ENCODE data around the gene CWC15.
"Not testable (repeated sequence)": the region's sequence is repeated elsewhere in the genome, so short reads cannot be mapped to it uniquely, and the experiment has no call there.

Gene CWC15

GRCh38 chr11:94973099-94973968 is at the start of gene CWC15, which contains the start of gene KDM4D:
Gene CWC15 (minus strand): TSS chr11:94973556. CDS start chr11:94972185, 1,371 bp downstream.
Gene KDM4D (plus strand): TSS chr11:94973709. CDS start chr11:94997373, 23,664 bp downstream.
- peak within 1 kb of the TSS; percentile 78 for H3K4me3 ChIP-seq (ENCODE audit: low read depth, low read length)
- DNase-seq (ENCODE audit: low read depth) = peak; percentile 69

GRCh38 chr11:95021468-95021867 is 48.1 kb upstream of the CWC15 start:
- H3K4me3 ChIP-seq (ENCODE audit: low read depth, low read length); DNase-seq (ENCODE audit: low read depth): not testable (repeated sequence)

- no peak for DNase-seq (ENCODE audit: low read depth)
Measured at GRCh38 chr11:95016139-95016538, 42.8 kb upstream of the CWC15 start.

GRCh38 chr11:95014184-95014821 is 40.9 kb upstream of the CWC15 start:
- no peak for DNase-seq (ENCODE audit: low read depth)
- no peak overlapping the region for H3K4me3 ChIP-seq (ENCODE audit: low read depth, low read length)

More at GRCh38 chr11:95016139-95016538, 42.8 kb upstream of the CWC15 start:
- no peak overlapping the region for H3K4me3 ChIP-seq (ENCODE audit: low read depth, low read length)

- H3K4me3 ChIP-seq (ENCODE audit: low read depth, low read length) = no peak overlapping the region
- DNase-seq (ENCODE audit: low read depth) = no peak
Measured at GRCh38 chr11:95011376-95011775, 38.0 kb upstream of the CWC15 start.

GRCh38 chr11:95005642-95006041 is 32.3 kb upstream of the CWC15 start:
- no peak overlapping the region for H3K4me3 ChIP-seq (ENCODE audit: low read depth, low read length)
- no peak for DNase-seq (ENCODE audit: low read depth)

- H3K4me3 ChIP-seq (ENCODE audit: low read depth, low read length) = no peak overlapping the region
- DNase-seq (ENCODE audit: low read depth) = no peak
Measured at GRCh38 chr11:95003716-95004115, 30.4 kb upstream of the CWC15 start.

- no peak overlapping the region for H3K4me3 ChIP-seq (ENCODE audit: low read depth, low read length)
- DNase-seq (ENCODE audit: low read depth) = no peak
Measured at GRCh38 chr11:94998285-94998684, 24.9 kb upstream of the CWC15 start.

- no peak for DNase-seq (ENCODE audit: low read depth)
- no peak overlapping the region for H3K4me3 ChIP-seq (ENCODE audit: low read depth, low read length)
Measured at GRCh38 chr11:94997437-94997836, 24.1 kb upstream of the CWC15 start.

GRCh38 chr11:94993400-94993943 is 20.1 kb upstream of the CWC15 start:
- H3K4me3 ChIP-seq (ENCODE audit: low read depth, low read length) = no peak overlapping the region
- no peak for DNase-seq (ENCODE audit: low read depth)

- no peak for DNase-seq (ENCODE audit: low read depth)
Measured at GRCh38 chr11:94988748-94989147, 15.4 kb upstream of the CWC15 start.

GRCh38 chr11:94987378-94987777 is 14.0 kb upstream of the CWC15 start:
- no peak for DNase-seq (ENCODE audit: low read depth)
- no peak overlapping the region for H3K4me3 ChIP-seq (ENCODE audit: low read depth, low read length)

More at GRCh38 chr11:94988748-94989147, 15.4 kb upstream of the CWC15 start:
- no peak overlapping the region for H3K4me3 ChIP-seq (ENCODE audit: low read depth, low read length)

- DNase-seq (ENCODE audit: low read depth) = no peak
- H3K4me3 ChIP-seq (ENCODE audit: low read depth, low read length) = no peak overlapping the region
Measured at GRCh38 chr11:94975599-94975998, 2.2 kb upstream of the CWC15 start.

GRCh38 chr11:94974178-94974577 is 822 bp upstream of the CWC15 start:
- peak overlapping the region; percentile 78 for H3K4me3 ChIP-seq (ENCODE audit: low read depth, low read length)
- DNase-seq (ENCODE audit: low read depth) = no peak

- H3K4me3 ChIP-seq (ENCODE audit: low read depth, low read length) = peak overlapping the region; percentile 78
- DNase-seq (ENCODE audit: low read depth) = no peak
Measured at GRCh38 chr11:94972700-94973098, 657 bp downstream of the CWC15 start.

GRCh38 chr11:94968334-94968958 is 4.9 kb downstream of the CWC15 start:
- no peak for DNase-seq (ENCODE audit: low read depth)
- no peak overlapping the region for H3K4me3 ChIP-seq (ENCODE audit: low read depth, low read length)

- DNase-seq (ENCODE audit: low read depth) = no peak
- no peak overlapping the region for H3K4me3 ChIP-seq (ENCODE audit: low read depth, low read length)
Measured at GRCh38 chr11:94964934-94965333, 8.4 kb downstream of the CWC15 start.

- DNase-seq (ENCODE audit: low read depth) = no peak
- H3K4me3 ChIP-seq (ENCODE audit: low read depth, low read length) = no peak overlapping the region
Measured at GRCh38 chr11:94961255-94961654, 12.1 kb downstream of the CWC15 start.

GRCh38 chr11:94960488-94960887 is 12.9 kb downstream of the CWC15 start:
- H3K4me3 ChIP-seq (ENCODE audit: low read depth, low read length) = no peak overlapping the region
- DNase-seq (ENCODE audit: low read depth) = no peak

GRCh38 chr11:94959179-94959578 is 14.2 kb downstream of the CWC15 start:
- H3K4me3 ChIP-seq (ENCODE audit: low read depth, low read length) = no peak overlapping the region
- no peak for DNase-seq (ENCODE audit: low read depth)
